Panc1 (cell line): Measurements from ENCODE around the gene BCL11B. TPM values are rescaled to one million over a fixed set of nuclear protein-coding genes. Genes with fewer than 3 reads are reported as not detected.
A peak's percentile ranks its signal among the peaks of the same experiment; 100 is the strongest.

Experiments
- ATAC-seq: fragments of 200-7000 bp; cut with Tn5 transposase; 2 replicates; pipeline ENCODE4 v1.9.1; 2020; ENCODE audit warnings: mild to moderate bottlenecking, moderate library complexity
- BruUV-seq: library from RNA; stranded (reverse); fragments of 400-500 nt; replicated peaks from 2 replicates; lab custom pipeline; 2021; lab: Mats Ljungman, UMichigan
- CTCF ChIA-PET: fragments of 300-600 bp; sonication (Branson Sonifier 250); formaldehyde crosslinking; loops from one replicate; lab custom pipeline; 2022; ENCODE audit warnings: antibody characterized with exemption; lab: Charles Lee
- POLR2A ChIA-PET: fragments of 300-600 bp; sonication (Branson Sonifier 250); formaldehyde crosslinking; loops from one replicate; lab custom pipeline; 2022; ENCODE audit warnings: antibody characterized with exemption; lab: Charles Lee
- DNase-seq: peaks from one replicate; pipeline ENCODE4 v3.0.0-alpha.2; 2010; ENCODE audit warnings: low read depth, low spot score
- H3K27ac ChIP-seq: 2 replicates; pipeline ENCODE4 v1.5.1; 2011; ENCODE audit warnings: mild to moderate bottlenecking, low read length, inconsistent platforms
- H3K27me3 ChIP-seq: fragments of 200-500 bp; sonication (Bioruptor generic); 2 replicates; pipeline ENCODE4 v1.6.0; 2014; ENCODE audit warnings: low read length, inconsistent platforms; ENCODE audit not compliant: control insufficient read depth, insufficient read depth
- H3K36me3 ChIP-seq: fragments of 200-500 bp; sonication (Bioruptor generic); 2 replicates; pipeline ENCODE4 v1.5.1; 2014; ENCODE audit warnings: inconsistent platforms, mild to moderate bottlenecking, low read length, moderate library complexity; ENCODE audit not compliant: control insufficient read depth, insufficient read depth
- H3K4me1 ChIP-seq: 2 replicates; pipeline ENCODE4 v1.5.1; 2011; ENCODE audit warnings: inconsistent platforms, mild to moderate bottlenecking, low read length, moderate library complexity; ENCODE audit not compliant: control insufficient read depth, insufficient read depth
- H3K4me3 ChIP-seq, 2 experiments: 2 replicates each; pipeline ENCODE4 v1.5.1; 2011 to 2012; ENCODE audit warnings: low read depth in 2 of 2, low read length in 2 of 2, mild to moderate bottlenecking in 2 of 2, inconsistent platforms in 1 of 2, moderate library complexity in 1 of 2
- H3K9me3 ChIP-seq: fragments of 200-500 bp; sonication (Bioruptor generic); 2 replicates; pipeline ENCODE4 v1.5.1; 2014; ENCODE audit warnings: low read depth, mild to moderate bottlenecking, inconsistent platforms, low read length, moderate library complexity; ENCODE audit not compliant: control insufficient read depth, insufficient read depth
- POLR2AphosphoS5 ChIP-seq: IDR thresholded peaks from 2 replicates; pipeline ENCODE4 v1.6.1; 2012; ENCODE audit warnings: mild to moderate bottlenecking, low read depth, low read length, moderate library complexity
- SIN3A ChIP-seq: IDR thresholded peaks from 2 replicates; pipeline ENCODE4 v1.6.1; 2012; ENCODE audit warnings: low read depth, mild to moderate bottlenecking, low read length, moderate library complexity, borderline replicate concordance; ENCODE audit not compliant: insufficient read depth
- TCF7L2 ChIP-seq: IDR thresholded peaks from 2 replicates; pipeline ENCODE4 v1.6.1; 2011; ENCODE audit warnings: mild to moderate bottlenecking, low read depth, low read length, inconsistent platforms
- in situ Hi-C: cut with HindIII; loops from 2 replicates; pipeline ENCODE4 v1.10.0; 2016; ENCODE audit warnings: low sequenced_read_pairs, low pct_unique_long_range_greater_than_20kb
- intact Hi-C: fragments of 100-400 bp; cut with micrococcal nuclease; formaldehyde crosslinking; loops from one replicate; pipeline ENCODE4 v1.10.0; 2022; ENCODE audit not compliant: unreplicated experiment
- total RNA-seq: library from RNA; stranded (reverse); gene quantifications from one replicate; pipeline ENCODE4 v1.2.1, GENCODE V29; 2021; ENCODE audit not compliant: unreplicated experiment
- TF ChIP-seq, protein P1 (sequence below), 2 experiments: IDR thresholded peaks; 2 replicates each; pipeline ENCODE4 v1.6.1; 2011 to 2012; ENCODE audit warnings: low read depth in 2 of 2, control low read depth in 1 of 2, low read length in 1 of 2, mild to moderate bottlenecking in 1 of 2, moderate library complexity in 1 of 2; ENCODE audit not compliant: insufficient read depth in 1 of 2
- TF ChIP-seq, protein P2 (sequence below): fragments of 450-650 bp; IDR thresholded peaks from 2 replicates; pipeline ENCODE4 v1.5.1; 2017; ENCODE audit warnings: mild to moderate bottlenecking

The BCL11B gene
- total RNA-seq, 1 experiment from 2014 or later = 0.23 TPM

DNA sequence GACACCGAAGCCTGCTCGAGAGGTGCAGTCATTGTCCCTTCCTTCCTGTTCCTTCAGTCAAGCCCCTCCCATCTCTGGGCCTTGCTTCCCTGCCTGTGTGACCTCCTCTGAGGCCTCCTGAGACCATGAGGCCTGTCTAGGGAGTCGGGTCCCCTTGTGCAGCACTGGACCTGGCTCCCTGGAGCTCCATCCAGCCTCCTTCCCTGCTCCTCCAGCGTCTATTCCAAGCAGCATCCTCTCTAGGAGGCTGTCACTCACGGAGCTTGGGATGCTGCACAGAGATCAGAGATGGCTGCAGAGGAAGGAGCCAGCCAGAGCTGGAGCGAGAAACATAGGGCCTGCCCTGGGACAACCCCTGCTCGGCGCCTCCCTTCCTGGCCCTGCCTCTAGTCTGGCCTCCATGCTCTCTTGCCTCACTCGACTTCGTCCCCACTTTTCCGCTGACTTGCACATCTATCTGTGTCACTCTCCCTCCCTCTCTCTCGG is 142.7 kb downstream of the BCL11B start:
- POLR2A ChIA-PET = no interaction called here

GRCh38 chr14:99128185-99128584 is 143.8 kb downstream of the BCL11B start:
- TF ChIP-seq, protein P1, sequence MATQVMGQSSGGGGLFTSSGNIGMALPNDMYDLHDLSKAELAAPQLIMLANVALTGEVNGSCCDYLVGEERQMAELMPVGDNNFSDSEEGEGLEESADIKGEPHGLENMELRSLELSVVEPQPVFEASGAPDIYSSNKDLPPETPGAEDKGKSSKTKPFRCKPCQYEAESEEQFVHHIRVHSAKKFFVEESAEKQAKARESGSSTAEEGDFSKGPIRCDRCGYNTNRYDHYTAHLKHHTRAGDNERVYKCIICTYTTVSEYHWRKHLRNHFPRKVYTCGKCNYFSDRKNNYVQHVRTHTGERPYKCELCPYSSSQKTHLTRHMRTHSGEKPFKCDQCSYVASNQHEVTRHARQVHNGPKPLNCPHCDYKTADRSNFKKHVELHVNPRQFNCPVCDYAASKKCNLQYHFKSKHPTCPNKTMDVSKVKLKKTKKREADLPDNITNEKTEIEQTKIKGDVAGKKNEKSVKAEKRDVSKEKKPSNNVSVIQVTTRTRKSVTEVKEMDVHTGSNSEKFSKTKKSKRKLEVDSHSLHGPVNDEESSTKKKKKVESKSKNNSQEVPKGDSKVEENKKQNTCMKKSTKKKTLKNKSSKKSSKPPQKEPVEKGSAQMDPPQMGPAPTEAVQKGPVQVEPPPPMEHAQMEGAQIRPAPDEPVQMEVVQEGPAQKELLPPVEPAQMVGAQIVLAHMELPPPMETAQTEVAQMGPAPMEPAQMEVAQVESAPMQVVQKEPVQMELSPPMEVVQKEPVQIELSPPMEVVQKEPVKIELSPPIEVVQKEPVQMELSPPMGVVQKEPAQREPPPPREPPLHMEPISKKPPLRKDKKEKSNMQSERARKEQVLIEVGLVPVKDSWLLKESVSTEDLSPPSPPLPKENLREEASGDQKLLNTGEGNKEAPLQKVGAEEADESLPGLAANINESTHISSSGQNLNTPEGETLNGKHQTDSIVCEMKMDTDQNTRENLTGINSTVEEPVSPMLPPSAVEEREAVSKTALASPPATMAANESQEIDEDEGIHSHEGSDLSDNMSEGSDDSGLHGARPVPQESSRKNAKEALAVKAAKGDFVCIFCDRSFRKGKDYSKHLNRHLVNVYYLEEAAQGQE (IDR thresholded peaks at IDR 0.05; ENCODE audit: insufficient read depth in 1 of 2, low read depth in 2 of 2, low read length in 1 of 2) = no peak
- TF ChIP-seq, protein P2, sequence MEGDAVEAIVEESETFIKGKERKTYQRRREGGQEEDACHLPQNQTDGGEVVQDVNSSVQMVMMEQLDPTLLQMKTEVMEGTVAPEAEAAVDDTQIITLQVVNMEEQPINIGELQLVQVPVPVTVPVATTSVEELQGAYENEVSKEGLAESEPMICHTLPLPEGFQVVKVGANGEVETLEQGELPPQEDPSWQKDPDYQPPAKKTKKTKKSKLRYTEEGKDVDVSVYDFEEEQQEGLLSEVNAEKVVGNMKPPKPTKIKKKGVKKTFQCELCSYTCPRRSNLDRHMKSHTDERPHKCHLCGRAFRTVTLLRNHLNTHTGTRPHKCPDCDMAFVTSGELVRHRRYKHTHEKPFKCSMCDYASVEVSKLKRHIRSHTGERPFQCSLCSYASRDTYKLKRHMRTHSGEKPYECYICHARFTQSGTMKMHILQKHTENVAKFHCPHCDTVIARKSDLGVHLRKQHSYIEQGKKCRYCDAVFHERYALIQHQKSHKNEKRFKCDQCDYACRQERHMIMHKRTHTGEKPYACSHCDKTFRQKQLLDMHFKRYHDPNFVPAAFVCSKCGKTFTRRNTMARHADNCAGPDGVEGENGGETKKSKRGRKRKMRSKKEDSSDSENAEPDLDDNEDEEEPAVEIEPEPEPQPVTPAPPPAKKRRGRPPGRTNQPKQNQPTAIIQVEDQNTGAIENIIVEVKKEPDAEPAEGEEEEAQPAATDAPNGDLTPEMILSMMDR = no peak
- TF ChIP-seq SIN3A (no peak), POLR2AphosphoS5 (no peak), TCF7L2 (no peak)
- ATAC-seq = no peak
- no peaks in the 10 kb centered on the region for H3K4me1 ChIP-seq
- POLR2A ChIA-PET = no interaction called here
- no peak overlapping the region for H3K4me3 ChIP-seq
- in situ Hi-C loops (no loop called here), intact Hi-C loops (no loop called here)
- no TSS peak for BruUV-seq
- no peaks in the 10 kb centered on the region for H3K27me3 ChIP-seq
- H3K27ac ChIP-seq = no peak overlapping the region
- CTCF ChIA-PET = no interaction called here
- no peaks in the 10 kb centered on the region for H3K36me3 ChIP-seq
- no peak for DNase-seq
- H3K9me3 ChIP-seq = no peaks in the 10 kb centered on the region

More for the DNA sequence above, 142.7 kb downstream of the BCL11B start:
- Histone ChIP-seq H3K36me3 (no peaks in the 10 kb centered on the region), H3K27me3 (no peaks in the 10 kb centered on the region), H3K27ac (no peak overlapping the region), H3K4me3 (no peak overlapping the region), H3K9me3 (no peaks in the 10 kb centered on the region), H3K4me1 (no peaks in the 10 kb centered on the region)
- CTCF ChIA-PET = no interaction called here
- no TSS peak for BruUV-seq
- TF ChIP-seq POLR2AphosphoS5 = no peak
- TF ChIP-seq, protein P2 = no peak
- TF ChIP-seq, protein P1 (IDR thresholded peaks at IDR 0.05; ENCODE audit: insufficient read depth in 1 of 2, low read depth in 2 of 2, low read length in 1 of 2) = no peak
- in situ Hi-C loops = no loop called here
- no peak for DNase-seq
- intact Hi-C loops = no loop called here
- peak; percentile 53; the same call in 1 of the 2 replicates for ATAC-seq
